Activated CD8-positive, alpha-beta memory T cell treated with anti-CD3 and anti-CD28 coated beads for 48 hours (primary cell): Measurements from ENCODE around the gene PLA2G2F.

Experiments
- DNase-seq, 3 experiments: peaks; one replicate each; pipeline ENCODE4 v3.0.0-alpha.2; 2020; ENCODE audit warnings: low read depth in 2 of 3, low spot score in 2 of 3

Gene PLA2G2F

GRCh38 chr1:20188455-20188817, 49.3 kb downstream of the PLA2G2F start:
- no peak for DNase-seq

- DNase-seq, result no peak
Measured at GRCh38 chr1:20189664-20190063, 50.5 kb downstream of the PLA2G2F start.

GRCh38 chr1:20190256-20191160, 51.4 kb downstream of the PLA2G2F start:
- no peak for DNase-seq

GRCh38 chr1:20191266-20191825, 52.2 kb downstream of the PLA2G2F start:
- DNase-seq, result no peak

GRCh38 chr1:20192364-20192763, 53.2 kb downstream of the PLA2G2F start:
- no peak for DNase-seq

- DNase-seq, result no peak
Measured at GRCh38 chr1:20192871-20193411, 53.8 kb downstream of the PLA2G2F start.

GRCh38 chr1:20194224-20194623, 55.1 kb downstream of the PLA2G2F start:
- DNase-seq, result no peak

GRCh38 chr1:20194757-20195461, 55.8 kb downstream of the PLA2G2F start:
- peak in 2 of 3 experiments; percentile 35 to 49 for DNase-seq

GRCh38 chr1:20195462-20195780, 56.3 kb downstream of the PLA2G2F start:
- DNase-seq, result no peak

GRCh38 chr1:20197329-20197791, 58.2 kb downstream of the PLA2G2F start:
- DNase-seq, result no peak

GRCh38 chr1:20198296-20198695, 59.2 kb downstream of the PLA2G2F start:
- DNase-seq, result no peak

- DNase-seq, result no peak
Measured at GRCh38 chr1:20198918-20199317, 59.8 kb downstream of the PLA2G2F start.

- DNase-seq, result no peak
Measured at GRCh38 chr1:20199403-20199802, 60.3 kb downstream of the PLA2G2F start.

- no peak for DNase-seq
Measured at GRCh38 chr1:20199840-20200239, 60.7 kb downstream of the PLA2G2F start.
